Upper lobe of right lung (tissue), 1 donor: ENCODE data around the gene LARP4B. TPM values are rescaled to one million over a fixed set of nuclear protein-coding genes. Genes with fewer than 3 reads are reported as not detected.
A peak's percentile ranks its signal among the peaks of the same experiment; 100 is the strongest.

Experiments used
- ATAC-seq: fragments of 200-7000 bp; cut with Tn5 transposase; one replicate; pipeline ENCODE4 v1.9.1; 2020; ENCODE audit warnings: mild to moderate bottlenecking, moderate library complexity
- DNase-seq: peaks from one replicate; pipeline ENCODE4 v3.0.0-alpha.2; 2020
- H3K27ac ChIP-seq: fragments of 200-600 bp; one replicate; pipeline ENCODE4 v1.8.0; 2022
- H3K27me3 ChIP-seq: fragments of 200-600 bp; one replicate; pipeline ENCODE4 v1.8.0; 2022; ENCODE audit warnings: mild to moderate bottlenecking
- H3K36me3 ChIP-seq: fragments of 200-600 bp; one replicate; pipeline ENCODE4 v1.8.0; 2022
- H3K4me1 ChIP-seq: fragments of 200-600 bp; one replicate; pipeline ENCODE4 v1.8.0; 2022
- H3K4me3 ChIP-seq: fragments of 200-600 bp; one replicate; pipeline ENCODE4 v1.8.0; 2022; ENCODE audit warnings: mild to moderate bottlenecking
- H3K9me3 ChIP-seq: fragments of 200-600 bp; one replicate; pipeline ENCODE4 v1.8.0; 2022
- CTCF ChIP-seq: fragments of 200-600 bp; IDR thresholded peaks from one replicate; pipeline ENCODE4 v1.8.0; 2022; ENCODE audit warnings: antibody characterized with exemption
- intact Hi-C: fragments of 100-400 bp; cut with DNase I; formaldehyde crosslinking; loops from one replicate; pipeline ENCODE4 v1.11.0; 2022
- total RNA-seq: library from RNA; stranded (reverse); fragmentation: NEBNext Ultra II Directional; extraction: Animal tissue kit (Norgen Biotek cat#: 25700); gene quantifications from one replicate; pipeline ENCODE4 v1.2.1, GENCODE V29; 2021
- donor health status: DM: no; HTN: yes; CAD: no; lungs with severe emphysema.

LARP4B gene
- total RNA-seq, 1 donor from 2014 or later, result 126 TPM

GRCh38 chr10:828191-828590 lies 103.3 kb downstream of the LARP4B start:
- no peak overlapping the region for H3K27ac ChIP-seq
- no peak for TF ChIP-seq CTCF
- H3K4me1 ChIP-seq, result no peaks in the 10 kb centered on the region
- intact Hi-C loops, result no loop called here
- H3K4me3 ChIP-seq, result no peak overlapping the region
- no peak for DNase-seq
- peaks cover 91% of the 10 kb centered on the region for H3K36me3 ChIP-seq
- H3K27me3 ChIP-seq, result no peaks in the 10 kb centered on the region
- ATAC-seq, result no peak
- no peaks in the 10 kb centered on the region for H3K9me3 ChIP-seq

GRCh38 chr10:824946-825345 lies 106.6 kb downstream of the LARP4B start:
- no peaks in the 10 kb centered on the region for H3K4me1 ChIP-seq
- no peak overlapping the region for H3K4me3 ChIP-seq
- TF ChIP-seq CTCF, result no peak
- H3K27me3 ChIP-seq, result no peaks in the 10 kb centered on the region
- H3K36me3 ChIP-seq, result peaks cover 96% of the 10 kb centered on the region
- intact Hi-C loops, result no loop called here
- H3K27ac ChIP-seq, result no peak overlapping the region
- no peak for DNase-seq
- no peaks in the 10 kb centered on the region for H3K9me3 ChIP-seq
- ATAC-seq, result no peak

GRCh38 chr10:824497-824896 lies 107.0 kb downstream of the LARP4B start:
- peaks cover 97% of the 10 kb centered on the region for H3K36me3 ChIP-seq

GRCh38 chr10:822661-823367 lies 108.7 kb downstream of the LARP4B start:
- DNase-seq (no peak), ATAC-seq (peak; percentile 74)
- TF ChIP-seq CTCF, result no peak
- intact Hi-C loops, result no loop called here
- Histone ChIP-seq H3K36me3 (peaks cover 96% of the 10 kb centered on the region), H3K4me3 (no peak overlapping the region), H3K27me3 (no peaks in the 10 kb centered on the region), H3K4me1 (peaks cover 7% of the 10 kb centered on the region), H3K27ac (no peak overlapping the region), H3K9me3 (no peaks in the 10 kb centered on the region)

More at GRCh38 chr10:824497-824896, 107.0 kb downstream of the LARP4B start:
- Histone ChIP-seq H3K27ac (no peak overlapping the region), H3K9me3 (no peaks in the 10 kb centered on the region), H3K27me3 (no peaks in the 10 kb centered on the region), H3K4me3 (no peak overlapping the region), H3K4me1 (no peaks in the 10 kb centered on the region)
- DNase-seq (no peak), ATAC-seq (no peak)
- intact Hi-C loops, result no loop called here
- TF ChIP-seq CTCF, result no peak

GRCh38 chr10:822197-822596 lies 109.3 kb downstream of the LARP4B start:
- no peak overlapping the region for H3K27ac ChIP-seq
- H3K9me3 ChIP-seq, result no peaks in the 10 kb centered on the region
- H3K4me3 ChIP-seq, result no peak overlapping the region
- ATAC-seq (peak; percentile 5), DNase-seq (no peak)
- intact Hi-C loops, result no loop called here
- peaks cover 96% of the 10 kb centered on the region for H3K36me3 ChIP-seq
- H3K27me3 ChIP-seq, result no peaks in the 10 kb centered on the region
- TF ChIP-seq CTCF, result no peak
- peaks cover 14% of the 10 kb centered on the region for H3K4me1 ChIP-seq
